HT1080 (cell line): ENCODE data around the gene ANP32E. TPM values are rescaled to one million over a fixed set of nuclear protein-coding genes. Genes with fewer than 3 reads are reported as not detected.

Experiments used
- DNase-seq: peaks from one replicate; pipeline ENCODE4 v3.0.0-alpha.2; 2015; ENCODE audit warnings: low read depth
- small RNA-seq: library from RNA; depleted of rRNA; stranded (forward); fragments of <200 nt; gene quantifications from one replicate; pipeline ENCODE3, GENCODE V24; 2014
- total RNA-seq: library from RNA; depleted of rRNA; stranded (reverse); fragments of >200 nt; shearing (Covaris generic); gene quantifications from 2 replicates; pipeline ENCODE4 v1.2.3, GENCODE V29; 2014; rRNA removed

ANP32E gene
- total RNA-seq, 1 experiment from 2014 or later = 37.7 TPM

- DNase-seq = no peak
Measured at GRCh38 chr1:150171801-150172200, 64.1 kb downstream of the ANP32E start.

DNA sequence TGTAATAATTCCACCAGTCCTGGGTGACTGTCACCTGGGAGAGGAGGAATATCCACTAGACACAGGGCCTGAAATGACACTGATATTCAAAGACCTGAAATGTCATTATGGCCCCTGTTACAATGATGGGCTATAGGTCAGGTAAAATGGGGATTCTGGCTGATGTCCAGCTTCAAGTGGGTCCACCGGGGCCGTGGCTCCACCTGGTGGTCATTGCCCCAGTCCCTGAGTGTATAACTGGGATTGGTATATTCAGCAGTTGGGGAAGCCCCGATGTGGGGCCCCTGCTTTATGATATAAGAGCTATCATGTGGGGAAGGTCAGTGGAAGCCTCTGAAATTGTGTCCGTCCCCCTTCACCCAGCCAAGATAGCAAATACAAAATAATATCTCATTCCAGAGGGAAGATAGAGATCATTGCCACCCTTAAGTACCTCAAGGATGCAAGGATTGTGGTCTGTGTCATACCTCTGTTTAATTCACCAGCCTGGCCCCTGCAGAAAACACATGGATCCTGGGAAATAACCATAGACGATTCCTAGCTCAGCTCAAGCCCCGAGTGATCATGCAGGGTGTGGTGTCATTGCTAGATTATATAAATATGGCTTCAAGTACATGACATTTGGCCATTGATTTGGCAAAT lies 66.8 kb downstream of the ANP32E start:
- DNase-seq = peak; percentile 59

Small RNA genes within 50 kb of the gene (small RNA-seq; reads per million reads assigned to genes)
- gene RN7SL480P = not detected
- gene RNU2-17P = 3.5 reads per million, percentile 87 among the genes with 10 or more reads in this experiment

Other genes with a start within 250 kb of the ANP32E start
- gene OTUD7B, start 225.4 kb downstream of the ANP32E start, total RNA-seq = 5.7 and 10.7 TPM in 2 replicates
- 27.9 and 28.5 TPM in 2 replicates for gene VPS45, start 168.3 kb downstream of the ANP32E start, total RNA-seq
- 45.1 and 50.1 TPM in 2 replicates for gene PLEKHO1, start 86.2 kb downstream of the ANP32E start, total RNA-seq
- gene CA14, start 21.7 kb upstream of the ANP32E start, total RNA-seq = not detected in 2 replicates
- gene APH1A, start 32.9 kb upstream of the ANP32E start, total RNA-seq = 134 and 160 TPM in 2 replicates
- 0.47 and 0.84 TPM in 2 replicates for gene C1orf54, start 36.7 kb upstream of the ANP32E start, total RNA-seq
- 3.2 and 5.7 TPM in 2 replicates for gene CIART, start 46.4 kb upstream of the ANP32E start, total RNA-seq
- 72.0 and 99.7 TPM in 2 replicates for gene MRPS21, start 57.7 kb upstream of the ANP32E start, total RNA-seq
- 44.8 and 45.4 TPM in 2 replicates for gene PRPF3, start 85.4 kb upstream of the ANP32E start, total RNA-seq
- gene RPRD2, start 128.0 kb upstream of the ANP32E start, total RNA-seq = 5.0 and 8.7 TPM in 2 replicates